OCI-LY3 (cell line): ENCODE results near the gene TLE4.

Experiments used
- H2AFZ ChIP-seq: fragments of 200-600, 300-600 bp; shearing (Covaris generic); 2 replicates; pipeline ENCODE4 v1.6.0; 2014; ENCODE audit warnings: antibody characterized with exemption, low read depth, low read length
- H3K27ac ChIP-seq: fragments of 200-600, 300-600 bp; sonication (generic); 2 replicates; pipeline ENCODE4 v1.5.1; 2014; ENCODE audit warnings: mild to moderate bottlenecking, low read length, moderate library complexity, mixed read lengths
- H3K27me3 ChIP-seq: fragments of 200-600, 300-600 bp; sonication (generic); 2 replicates; pipeline ENCODE4 v1.6.1; 2014; ENCODE audit warnings: low read depth, low read length, mixed read lengths
- H3K36me3 ChIP-seq: fragments of 200-600, 300-600 bp; sonication (generic); replicated peaks from 2 replicates; pipeline ENCODE3; 2014; ENCODE audit warnings: low read depth, low read length, mixed read lengths
- H3K4me1 ChIP-seq: fragments of 300-600, 200-600 bp; sonication (generic); 2 replicates; pipeline ENCODE4 v1.6.1; 2014; ENCODE audit warnings: low read length, mixed read lengths
- H3K4me2 ChIP-seq: fragments of 200-600, 300-600 bp; sonication (generic); 2 replicates; pipeline ENCODE4 v1.6.1; 2014; ENCODE audit warnings: low read length, mixed read lengths
- H3K4me3 ChIP-seq: fragments of 300-600, 200-600 bp; sonication (generic); 2 replicates; pipeline ENCODE4 v1.5.1; 2014; ENCODE audit warnings: antibody characterized with exemption, mild to moderate bottlenecking, low read length, moderate library complexity
- H3K79me2 ChIP-seq: fragments of 300-600, 200-600 bp; shearing (Covaris generic); 2 replicates; pipeline ENCODE4 v1.6.1; 2014; ENCODE audit warnings: mild to moderate bottlenecking, low read length, mixed read lengths
- H3K9ac ChIP-seq: fragments of 300-600, 200-600 bp; shearing (Covaris generic); 2 replicates; pipeline ENCODE4 v1.6.0; 2014; ENCODE audit warnings: mild to moderate bottlenecking, low read length, moderate library complexity
- H3K9me3 ChIP-seq: fragments of 200-600, 300-600 bp; shearing (Covaris generic); 2 replicates; pipeline ENCODE4 v1.6.1; 2014; ENCODE audit warnings: low read length, mixed read lengths; ENCODE audit not compliant: insufficient read depth
- H4K20me1 ChIP-seq: fragments of 200-600, 300-600 bp; sonication (generic); 2 replicates; pipeline ENCODE4 v1.6.1; 2016; ENCODE audit warnings: low read length, mixed read lengths; ENCODE audit not compliant: insufficient read depth
- EZH2phosphoT487 ChIP-seq: fragments of 200-600 bp; shearing (Covaris generic); IDR thresholded peaks from 2 replicates; pipeline ENCODE4 v1.6.1; 2018; ENCODE audit warnings: antibody characterized with exemption, mixed run types, low read depth
- TF ChIP-seq, protein P1 (sequence below): fragments of 200-600, 300-600 bp; sonication (generic); IDR thresholded peaks from 2 replicates; pipeline ENCODE4 v1.5.1; 2014; ENCODE audit warnings: antibody characterized with exemption, low read length, low read depth

Gene TLE4

DNA sequence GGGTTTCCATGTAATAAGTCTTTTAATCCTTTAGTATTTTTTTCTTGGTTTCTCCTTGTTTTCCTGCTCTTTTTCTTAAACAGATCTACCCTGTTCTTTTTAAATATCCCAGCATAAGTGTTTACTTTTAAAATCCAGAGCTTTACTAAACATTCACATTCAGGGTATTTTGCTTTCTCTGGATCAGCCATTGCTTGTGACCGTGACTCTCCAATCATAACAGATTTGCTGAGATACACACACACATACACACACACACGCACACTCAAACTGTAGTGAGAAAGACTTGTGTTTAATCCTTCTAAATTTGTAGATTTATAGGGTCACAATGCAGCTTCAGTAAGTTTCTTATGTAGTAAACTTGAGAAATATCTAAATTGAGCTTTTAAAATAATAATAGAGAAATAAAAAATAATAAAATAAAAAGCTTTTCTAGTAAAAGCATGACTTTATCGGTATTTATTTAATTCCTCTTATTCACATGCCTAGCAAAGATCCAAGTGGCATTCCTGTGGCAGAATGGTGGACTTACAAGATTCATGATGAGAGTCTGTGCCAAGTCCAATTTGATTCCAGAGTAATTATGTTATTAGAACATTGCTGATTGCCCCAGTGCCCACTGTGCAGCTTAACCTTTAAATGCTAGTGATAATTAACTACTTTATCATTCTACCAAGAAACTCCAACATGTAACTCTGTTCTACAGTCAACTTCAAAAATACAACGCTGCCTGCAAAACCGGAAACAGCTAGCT is 129.0 kb downstream of the TLE4 start:
- no peak overlapping the region for H3K9ac ChIP-seq
- no peak overlapping the region for H3K4me2 ChIP-seq
- H3K79me2 ChIP-seq = no peaks in the 10 kb centered on the region
- H3K27me3 ChIP-seq = no peaks in the 10 kb centered on the region
- H3K9me3 ChIP-seq = no peaks in the 10 kb centered on the region
- no peaks in the 10 kb centered on the region for H3K36me3 ChIP-seq
- TF ChIP-seq, protein P1, sequence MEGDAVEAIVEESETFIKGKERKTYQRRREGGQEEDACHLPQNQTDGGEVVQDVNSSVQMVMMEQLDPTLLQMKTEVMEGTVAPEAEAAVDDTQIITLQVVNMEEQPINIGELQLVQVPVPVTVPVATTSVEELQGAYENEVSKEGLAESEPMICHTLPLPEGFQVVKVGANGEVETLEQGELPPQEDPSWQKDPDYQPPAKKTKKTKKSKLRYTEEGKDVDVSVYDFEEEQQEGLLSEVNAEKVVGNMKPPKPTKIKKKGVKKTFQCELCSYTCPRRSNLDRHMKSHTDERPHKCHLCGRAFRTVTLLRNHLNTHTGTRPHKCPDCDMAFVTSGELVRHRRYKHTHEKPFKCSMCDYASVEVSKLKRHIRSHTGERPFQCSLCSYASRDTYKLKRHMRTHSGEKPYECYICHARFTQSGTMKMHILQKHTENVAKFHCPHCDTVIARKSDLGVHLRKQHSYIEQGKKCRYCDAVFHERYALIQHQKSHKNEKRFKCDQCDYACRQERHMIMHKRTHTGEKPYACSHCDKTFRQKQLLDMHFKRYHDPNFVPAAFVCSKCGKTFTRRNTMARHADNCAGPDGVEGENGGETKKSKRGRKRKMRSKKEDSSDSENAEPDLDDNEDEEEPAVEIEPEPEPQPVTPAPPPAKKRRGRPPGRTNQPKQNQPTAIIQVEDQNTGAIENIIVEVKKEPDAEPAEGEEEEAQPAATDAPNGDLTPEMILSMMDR = no peak
- no peak for TF ChIP-seq EZH2phosphoT487
- no peak overlapping the region for H3K27ac ChIP-seq
- no peak overlapping the region for H2AFZ ChIP-seq
- no peaks in the 10 kb centered on the region for H3K4me1 ChIP-seq
- no peak overlapping the region for H3K4me3 ChIP-seq
- H4K20me1 ChIP-seq = peaks cover 3% of the 10 kb centered on the region; the same call in 1 of the 2 replicates

DNA sequence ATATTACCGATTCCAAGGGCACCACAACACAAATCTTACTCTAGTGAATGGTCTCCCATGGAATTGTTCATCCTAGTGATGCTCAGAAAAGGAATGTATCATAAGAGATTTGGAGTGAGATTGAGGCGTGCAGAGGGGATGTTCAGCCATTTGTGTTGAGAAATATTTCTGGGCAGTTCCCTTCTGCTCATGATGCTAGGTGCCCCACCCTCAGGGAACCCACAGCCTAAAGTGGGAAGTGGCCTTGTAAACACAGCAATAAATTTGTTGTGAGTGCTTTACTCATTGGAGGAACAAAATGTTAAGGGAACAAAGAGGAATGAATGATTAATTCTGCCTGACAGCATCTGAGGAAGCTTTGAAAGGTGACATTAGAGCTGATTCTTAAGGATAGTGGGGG is 129.9 kb downstream of the TLE4 start:
- no peak overlapping the region for H3K4me2 ChIP-seq

DNA sequence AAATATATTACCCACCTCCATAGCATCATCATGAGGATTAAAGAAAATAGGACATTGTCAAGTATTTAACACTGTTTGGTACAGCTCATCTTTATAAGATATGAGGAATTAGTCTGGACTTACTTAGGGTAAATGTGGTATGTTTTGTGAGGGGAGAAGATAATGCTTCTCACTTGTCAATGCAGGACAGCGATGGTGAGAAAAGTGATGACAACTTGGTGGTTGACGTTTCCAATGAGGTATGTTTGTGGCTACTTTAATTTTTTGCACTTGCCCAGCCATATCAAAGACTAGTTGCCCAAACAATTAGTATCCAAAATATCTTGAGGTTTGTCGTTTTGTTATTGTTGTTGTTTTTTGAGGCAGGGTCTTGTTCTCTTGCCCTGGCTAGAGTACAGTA is 133.9 kb downstream of the TLE4 start:
- no peaks in the 10 kb centered on the region for H3K4me1 ChIP-seq
- no peak overlapping the region for H3K27ac ChIP-seq
- no peak overlapping the region for H3K9ac ChIP-seq
- H3K79me2 ChIP-seq = no peaks in the 10 kb centered on the region
- H3K4me2 ChIP-seq = no peak overlapping the region
- H3K4me3 ChIP-seq = no peak overlapping the region
- no peak overlapping the region for H2AFZ ChIP-seq
- TF ChIP-seq, protein P1 = no peak
- TF ChIP-seq EZH2phosphoT487 = no peak
- no peaks in the 10 kb centered on the region for H4K20me1 ChIP-seq
- peaks cover 15% of the 10 kb centered on the region for H3K36me3 ChIP-seq
- no peaks in the 10 kb centered on the region for H3K9me3 ChIP-seq
- no peaks in the 10 kb centered on the region for H3K27me3 ChIP-seq

More for the DNA sequence above, 129.9 kb downstream of the TLE4 start:
- Histone ChIP-seq H3K4me1 (no peaks in the 10 kb centered on the region), H3K36me3 (no peaks in the 10 kb centered on the region), H3K27me3 (no peaks in the 10 kb centered on the region), H3K9me3 (no peaks in the 10 kb centered on the region), H4K20me1 (0 out of 2 replicates have a peak, but pooled peaks cover 3% of the 10 kb centered on the region), H3K27ac (no peak overlapping the region), H3K79me2 (no peaks in the 10 kb centered on the region), H3K9ac (no peak overlapping the region), H3K4me3 (no peak overlapping the region), H2AFZ (no peak overlapping the region)
- no peak for TF ChIP-seq EZH2phosphoT487
- TF ChIP-seq, protein P1 = no peak

DNA sequence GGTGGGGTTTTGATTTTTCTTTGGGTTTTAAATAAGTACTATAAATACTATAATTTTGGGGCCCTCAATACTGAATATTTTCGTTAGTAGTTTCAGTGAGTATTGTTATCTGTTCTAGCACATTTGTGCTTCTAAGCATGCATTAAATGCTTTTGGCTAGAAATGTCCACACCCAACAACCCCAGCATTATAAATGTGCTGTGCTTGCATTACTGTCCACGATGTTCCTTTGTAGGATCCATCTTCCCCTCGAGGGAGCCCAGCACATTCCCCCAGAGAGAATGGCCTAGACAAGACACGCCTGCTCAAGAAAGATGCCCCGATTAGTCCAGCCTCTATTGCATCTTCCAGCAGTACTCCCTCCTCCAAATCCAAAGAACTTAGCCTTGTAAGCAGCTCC is 134.7 kb downstream of the TLE4 start:
- Histone ChIP-seq H3K4me3 (no peak overlapping the region), H3K27ac (no peak overlapping the region), H3K9ac (no peak overlapping the region), H3K4me1 (no peaks in the 10 kb centered on the region), H4K20me1 (no peaks in the 10 kb centered on the region), H3K79me2 (no peaks in the 10 kb centered on the region), H3K27me3 (no peaks in the 10 kb centered on the region), H3K9me3 (no peaks in the 10 kb centered on the region), H3K4me2 (no peak overlapping the region), H3K36me3 (peaks cover 18% of the 10 kb centered on the region), H2AFZ (no peak overlapping the region)
- TF ChIP-seq EZH2phosphoT487 = no peak
- TF ChIP-seq, protein P1 = no peak
